H7 (cell line): ENCODE results near the gene WDR54. TPM values are rescaled to one million over a fixed set of nuclear protein-coding genes. Genes with fewer than 3 reads are reported as not detected.
"Not testable (repeated sequence)": the region's sequence is repeated elsewhere in the genome, so short reads cannot be mapped to it uniquely, and the experiment has no call there.

Experiments
- DNase-seq: peaks from one replicate; pipeline ENCODE4 v3.0.0; 2012
- H3K27me3 ChIP-seq: 2 replicates; pipeline ENCODE4 v1.6.0; 2011; ENCODE audit warnings: mild to moderate bottlenecking, low read length; ENCODE audit not compliant: control insufficient read depth, insufficient read depth
- H3K36me3 ChIP-seq: replicated peaks from 2 replicates; pipeline ENCODE4 v1.5.1; 2011; ENCODE audit warnings: low read length; ENCODE audit not compliant: control insufficient read depth, insufficient read depth
- H3K4me3 ChIP-seq: 2 replicates; pipeline ENCODE4 v1.5.1; 2011; ENCODE audit warnings: low read depth, mild to moderate bottlenecking, control low read depth, low read length, moderate library complexity; ENCODE audit not compliant: insufficient read depth
- total RNA-seq: library from RNA; depleted of rRNA; stranded (reverse); fragments of >200 nt; shearing (Covaris generic); gene quantifications from 2 replicates; pipeline ENCODE4 v1.2.3, GENCODE V29; 2014

WDR54 gene
- total RNA-seq, 1 experiment from 2014 or later = 38.0 TPM

DNA sequence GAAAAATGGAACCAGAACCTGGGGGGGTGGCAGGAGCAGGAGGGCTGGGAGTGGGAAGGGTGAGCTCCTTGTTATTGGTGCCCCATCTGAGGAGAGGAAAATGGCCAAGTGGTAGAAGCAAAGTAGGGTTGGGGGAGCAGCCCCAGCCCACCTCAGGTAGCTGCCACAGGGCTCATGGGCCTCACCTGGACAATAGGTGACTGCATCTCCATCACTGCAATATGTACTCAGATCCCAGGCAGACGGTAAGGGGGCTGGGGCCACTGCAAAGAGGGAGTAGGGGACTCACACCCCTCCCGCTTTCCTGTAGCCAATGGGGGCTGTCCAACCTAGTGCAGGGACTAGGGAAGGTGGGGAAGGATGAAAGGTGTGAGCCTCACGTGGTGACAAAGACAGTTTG lies 4.3 kb upstream of the WDR54 start:
- H3K36me3 ChIP-seq = no peaks in the 10 kb centered on the region
- H3K27me3 ChIP-seq = peaks cover 8% of the 10 kb centered on the region; the same call in 1 of the 2 replicates
- no peak overlapping the region for H3K4me3 ChIP-seq
- DNase-seq = peak; percentile 33

DNA sequence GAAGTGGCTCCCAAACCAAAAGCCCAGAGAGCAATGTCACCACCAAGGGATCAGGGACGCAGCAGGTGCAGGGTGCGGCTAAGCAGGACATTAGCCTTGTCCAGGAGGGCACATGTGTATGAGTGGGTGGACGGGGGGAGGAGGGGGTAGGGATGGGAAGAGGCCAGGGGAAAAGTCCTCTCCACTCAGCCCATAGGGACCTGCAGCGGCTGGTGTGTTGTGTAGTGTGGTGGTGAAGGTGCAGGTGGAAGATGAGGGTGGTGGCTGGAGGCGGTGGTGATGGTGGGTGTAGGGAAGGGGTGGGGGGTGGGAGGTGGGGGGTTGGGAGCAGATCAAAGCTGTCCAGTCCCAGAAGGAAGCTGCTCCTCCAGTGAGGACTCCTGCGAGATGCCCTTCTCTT lies 3.8 kb upstream of the WDR54 start:
- peaks cover 8% of the 10 kb centered on the region; the same call in 1 of the 2 replicates for H3K27me3 ChIP-seq
- peak; percentile 41 for DNase-seq
- H3K36me3 ChIP-seq = no peaks in the 10 kb centered on the region
- no peak overlapping the region for H3K4me3 ChIP-seq

GRCh38 chr2:74418312-74418711 lies 3.2 kb upstream of the WDR54 start:
- DNase-seq = peak; percentile 45
- Histone ChIP-seq H3K27me3 (peaks cover 8% of the 10 kb centered on the region; the same call in 1 of the 2 replicates), H3K4me3 (no peak overlapping the region), H3K36me3 (no peaks in the 10 kb centered on the region)

GRCh38 chr2:74419345-74419744 lies 2.2 kb upstream of the WDR54 start:
- H3K4me3 ChIP-seq = no peak overlapping the region
- no peaks in the 10 kb centered on the region for H3K36me3 ChIP-seq
- H3K27me3 ChIP-seq = peaks cover 8% of the 10 kb centered on the region; the same call in 1 of the 2 replicates
- DNase-seq = no peak

- Histone ChIP-seq H3K36me3 (no peaks in the 10 kb centered on the region), H3K4me3 (no peak overlapping the region), H3K27me3 (peaks cover 8% of the 10 kb centered on the region; the same call in 1 of the 2 replicates)
- DNase-seq = no peak
Observed at GRCh38 chr2:74420006-74420405, 1.5 kb upstream of the WDR54 start.

DNA sequence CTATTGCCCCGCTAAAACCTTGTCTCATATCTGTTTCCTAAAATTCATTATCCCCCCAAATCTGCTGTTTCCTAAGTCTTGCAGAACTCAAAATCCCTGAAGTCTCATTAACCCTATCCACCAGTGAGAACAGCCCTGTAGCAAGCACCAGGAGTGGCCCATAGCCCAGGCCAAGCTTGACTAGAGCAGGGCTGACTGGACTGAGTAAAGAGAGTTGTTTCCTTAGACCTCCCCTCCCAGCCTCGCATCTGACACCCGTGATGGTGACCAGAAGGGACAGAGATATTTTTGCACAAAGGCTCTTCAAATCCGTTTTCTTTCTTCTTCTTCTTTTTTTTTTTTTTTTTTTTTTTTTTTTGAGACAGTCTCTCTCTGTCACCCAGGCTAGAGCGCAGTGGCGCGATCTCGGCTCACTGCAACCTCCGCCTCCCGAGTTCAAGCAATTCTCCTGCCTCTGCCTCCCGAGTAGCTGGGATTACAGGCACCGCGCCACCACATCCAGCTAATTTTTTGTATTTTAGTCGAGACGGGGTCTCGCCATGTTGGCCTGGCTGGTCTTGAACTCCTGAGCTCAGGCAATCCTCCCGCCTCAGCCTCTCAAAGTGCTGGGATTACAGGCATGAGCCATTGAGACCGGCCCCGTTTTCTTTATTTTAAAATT lies 957 bp upstream of the WDR54 start:
- not testable (repeated sequence) for H3K27me3 ChIP-seq
- DNase-seq = peak; percentile 29

DNA sequence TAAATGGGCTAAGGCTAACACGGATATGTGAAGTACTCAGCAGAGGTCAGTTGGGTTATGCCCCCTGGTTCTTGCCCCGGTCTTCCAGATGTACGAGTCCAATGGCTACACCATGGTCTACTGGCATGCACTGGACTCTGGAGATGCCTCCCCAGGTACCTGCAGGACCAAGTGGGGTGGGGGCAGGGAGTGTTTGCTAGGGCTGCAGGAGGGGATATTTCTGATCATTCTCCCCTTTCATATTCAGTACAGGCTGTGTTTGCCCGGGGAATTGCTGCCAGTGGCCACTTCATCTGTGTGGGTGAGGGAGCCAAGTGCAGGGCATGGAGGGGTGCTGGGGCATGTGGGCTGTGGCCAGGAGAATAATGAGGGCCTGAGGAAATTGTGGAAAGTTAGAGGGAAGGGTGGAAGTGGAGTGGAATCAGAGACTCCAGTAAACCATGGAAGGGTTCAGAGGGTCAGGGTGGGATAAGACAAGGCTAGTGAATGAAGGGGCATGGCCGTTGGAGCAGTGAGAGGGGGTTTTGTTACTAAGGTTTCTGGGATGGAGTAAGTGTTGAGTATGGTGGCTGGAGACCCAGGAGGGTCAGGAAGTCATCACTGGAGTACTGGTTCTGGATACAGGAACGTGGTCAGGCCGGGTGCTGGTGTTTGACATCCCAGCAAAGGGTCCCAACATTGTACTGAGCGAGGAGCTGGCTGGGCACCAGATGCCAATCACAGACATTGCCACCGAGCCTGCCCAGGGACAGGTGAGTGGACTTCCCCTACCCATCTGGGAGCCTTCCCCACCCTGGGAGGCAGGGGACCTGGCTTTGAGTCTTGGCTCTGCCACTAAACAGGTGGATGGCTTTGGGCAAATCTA lies 1.9 kb downstream of the WDR54 start:
- H3K4me3 ChIP-seq = no peak overlapping the region
- peaks cover 8% of the 10 kb centered on the region; the same call in 1 of the 2 replicates for H3K27me3 ChIP-seq
- peaks cover 15% of the 10 kb centered on the region for H3K36me3 ChIP-seq
- peak; percentile 16 for DNase-seq

More for the DNA sequence above, 957 bp upstream of the WDR54 start:
- H3K4me3 ChIP-seq = peak overlapping the region; percentile 92; the same call in 1 of the 2 replicates
- not testable (repeated sequence) for H3K36me3 ChIP-seq

DNA sequence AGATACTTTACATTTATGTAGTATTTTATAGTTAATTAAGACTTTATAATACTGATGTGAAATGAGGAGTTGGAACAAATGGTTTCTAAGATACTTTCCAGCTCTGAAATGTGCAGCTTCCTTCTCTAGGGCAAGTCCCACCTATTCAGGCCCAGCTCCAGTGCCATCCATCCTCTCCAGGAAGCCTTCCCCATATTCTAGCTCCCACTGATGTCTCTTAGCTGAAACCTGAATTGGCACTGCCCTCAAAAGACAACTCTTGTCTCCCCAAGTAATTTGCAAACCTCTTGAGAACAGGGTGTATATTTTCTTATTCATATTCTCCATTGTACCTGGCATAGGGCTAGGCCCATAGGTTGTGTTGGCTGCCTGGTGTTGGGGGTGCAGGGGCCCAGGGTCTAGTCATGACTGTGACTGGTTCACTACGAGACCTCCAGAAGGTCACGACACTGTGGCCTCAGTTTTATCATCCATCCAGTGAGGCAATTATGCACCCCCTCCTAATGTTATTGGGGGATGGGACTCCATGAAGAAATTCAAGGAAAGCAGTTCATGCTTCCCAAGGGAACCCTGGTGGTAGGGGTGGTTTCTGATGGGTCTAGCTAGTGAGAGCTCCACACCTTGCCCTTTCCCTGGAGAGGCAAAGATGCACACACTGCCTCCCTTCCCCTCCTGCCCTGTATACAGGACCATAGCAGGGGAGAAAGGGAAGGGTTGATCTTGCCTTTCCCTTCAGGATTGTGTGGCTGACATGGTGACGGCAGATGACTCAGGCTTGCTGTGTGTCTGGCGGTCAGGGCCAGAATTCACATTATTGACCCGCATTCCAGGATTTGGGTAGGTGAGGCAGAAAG lies 2.8 kb downstream of the WDR54 start:
- H3K36me3 ChIP-seq = peaks cover 23% of the 10 kb centered on the region
- peaks cover 8% of the 10 kb centered on the region; the same call in 1 of the 2 replicates for H3K27me3 ChIP-seq
- no peak overlapping the region for H3K4me3 ChIP-seq
- DNase-seq = peak; percentile 38

GRCh38 chr2:74424995-74425406 lies 3.5 kb downstream of the WDR54 start:
- Histone ChIP-seq H3K36me3 (peaks cover 28% of the 10 kb centered on the region), H3K27me3 (peaks cover 7% of the 10 kb centered on the region; the same call in 1 of the 2 replicates), H3K4me3 (no peak overlapping the region)
- DNase-seq = peak; percentile 30

DNA sequence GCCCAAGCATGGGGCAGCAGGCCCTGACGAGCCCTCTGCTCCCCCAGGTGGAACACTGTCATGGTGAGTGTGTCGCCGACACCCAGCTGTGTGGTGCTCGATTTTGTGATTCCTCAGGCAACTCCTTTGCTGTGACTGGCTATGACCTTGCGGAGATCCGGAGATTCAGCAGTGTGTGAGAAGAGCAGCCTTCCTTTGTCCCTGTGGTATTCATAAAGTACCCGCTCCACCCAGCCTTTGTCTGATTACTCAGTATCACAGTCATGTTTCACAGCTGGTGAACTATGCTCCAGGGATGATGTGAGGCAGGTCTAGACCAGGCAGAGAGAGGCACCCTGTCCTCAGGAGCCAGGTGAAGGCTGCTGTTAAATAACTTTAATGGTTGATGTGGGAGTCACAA lies 4.0 kb downstream of the WDR54 start:
- H3K36me3 ChIP-seq = peaks cover 33% of the 10 kb centered on the region
- peaks cover 4% of the 10 kb centered on the region; the same call in 1 of the 2 replicates for H3K27me3 ChIP-seq
- DNase-seq = no peak
- H3K4me3 ChIP-seq = no peak overlapping the region

DNA sequence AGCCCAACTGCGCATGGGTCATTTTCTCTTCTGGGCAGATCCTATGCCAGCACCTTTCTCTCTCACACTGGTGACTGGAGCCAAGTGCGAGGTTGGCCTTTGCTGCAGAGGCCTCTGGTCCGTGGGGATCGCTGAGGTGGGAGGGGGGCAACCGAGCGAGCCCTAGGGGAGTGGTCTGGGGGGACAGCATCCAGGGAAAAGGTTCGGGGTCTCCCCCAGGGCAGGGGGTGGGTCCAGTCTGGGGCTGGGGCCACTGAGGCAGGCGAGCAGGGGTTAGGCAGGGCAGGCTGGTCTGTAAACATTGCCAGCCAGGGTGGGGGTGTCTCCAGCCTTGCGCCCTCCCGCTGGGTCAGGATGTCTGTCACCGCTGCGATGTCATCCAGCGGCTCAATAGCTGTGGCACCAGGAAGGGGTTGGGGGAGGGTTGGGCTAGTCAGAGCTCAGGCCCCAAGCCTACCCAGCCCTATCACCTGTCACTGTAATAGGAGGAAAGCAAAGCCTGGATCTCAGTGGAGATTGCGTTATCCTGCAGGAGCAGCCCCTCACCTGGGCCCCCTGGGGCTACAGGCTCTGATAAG lies 4.7 kb downstream of the WDR54 start:
- H3K4me3 ChIP-seq = no peak overlapping the region
- H3K36me3 ChIP-seq = peaks cover 39% of the 10 kb centered on the region
- DNase-seq = peak; percentile 49
- H3K27me3 ChIP-seq = no peaks in the 10 kb centered on the region; the same call in 1 of the 2 replicates

DNA sequence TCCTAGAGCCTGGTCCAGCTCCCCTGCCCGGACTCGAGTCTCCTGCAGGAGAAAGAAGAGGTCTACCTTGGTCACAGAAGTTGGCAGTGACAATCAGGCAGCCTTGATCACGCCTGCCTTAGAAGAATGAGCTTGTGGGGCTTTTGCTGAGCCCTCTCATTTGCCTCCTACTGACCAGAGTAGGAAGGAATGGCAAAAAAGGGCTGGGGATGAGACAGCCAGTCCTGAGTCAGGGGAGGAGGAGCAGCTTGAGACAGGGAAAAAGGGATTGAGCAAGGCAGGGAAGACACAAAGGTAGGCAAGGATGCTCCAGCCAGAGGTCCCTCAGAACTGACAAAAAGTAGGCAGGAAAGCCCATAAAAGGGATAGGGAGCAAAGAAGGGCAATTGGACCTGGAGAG lies 6.0 kb downstream of the WDR54 start:
- peak; percentile 26 for DNase-seq
- H3K27me3 ChIP-seq = no peaks in the 10 kb centered on the region; the same call in 1 of the 2 replicates
- H3K4me3 ChIP-seq = no peak overlapping the region
- peaks cover 49% of the 10 kb centered on the region for H3K36me3 ChIP-seq

GRCh38 chr2:74428675-74429074 lies 7.1 kb downstream of the WDR54 start:
- no peaks in the 10 kb centered on the region; the same call in 1 of the 2 replicates for H3K27me3 ChIP-seq
- H3K4me3 ChIP-seq = no peak overlapping the region
- DNase-seq = peak; percentile 13
- H3K36me3 ChIP-seq = peaks cover 49% of the 10 kb centered on the region
